Body of pancreas (tissue), 4 donors: Measurements from ENCODE around the gene AFF3. TPM values are rescaled to one million over a fixed set of nuclear protein-coding genes. Genes with fewer than 3 reads are reported as not detected.
A peak's percentile ranks its signal among the peaks of the same experiment; 100 is the strongest.

Experiments used
- ATAC-seq: fragments of 150-250 bp; one replicate; pipeline ENCODE4 v1.9.1; 2016
- DNase-seq, 4 donors: peaks; one replicate each; pipeline ENCODE4 v3.0.0-alpha.2; 2019
- H3K27ac ChIP-seq, 4 donors: fragments of 200-600 bp; sonication (generic); 1 replicate in 3 of 4; 2 replicates in 1 of 4; pipeline versions ENCODE4 v1.5.1 to v1.6.1; 2016 to 2019; ENCODE audit warnings: mild to moderate bottlenecking in 1 of 4, mixed read lengths in 1 of 4, moderate library complexity in 1 of 4
- H3K27me3 ChIP-seq, 2 donors: fragments of 200-600 bp; sonication (generic); one replicate each; pipeline ENCODE4 v1.6.0; 2016; ENCODE audit warnings: mild to moderate bottlenecking in 1 of 2
- H3K36me3 ChIP-seq, 2 donors: fragments of 200-600 bp; sonication (generic); replicated peaks in 1 of 2; 2 replicates each; pipeline ENCODE4 v1.5.1; 2016; ENCODE audit warnings: low read depth in 2 of 2; ENCODE audit not compliant: insufficient read depth in 1 of 2
- H3K4me1 ChIP-seq: fragments of 200-600 bp; sonication (generic); one replicate; pipeline ENCODE4 v1.6.0; 2016
- H3K4me3 ChIP-seq, 2 donors: fragments of 200-600 bp; sonication (generic); 1 replicate in 1 of 2; 2 replicates in 1 of 2; pipeline ENCODE4 v1.5.1; 2016 to 2019
- H3K9me3 ChIP-seq, 3 donors: fragments of 200-600 bp; sonication (generic); 1 replicate in 2 of 3; 2 replicates in 1 of 3; pipeline ENCODE4 v1.5.1; 2016
- CTCF ChIP-seq, 7 experiments: fragments of 450-650 bp in 4 of 7; fragments of 200-600 bp in 3 of 7; sonication (generic) in 3 of 7; IDR thresholded peaks; one replicate each; pipeline ENCODE4 v1.5.1; 2016 to 2019; ENCODE audit warnings: antibody characterized with exemption in 7 of 7
- POLR2A ChIP-seq, 3 donors: fragments of 450-650 bp; IDR thresholded peaks; one replicate each; pipeline ENCODE4 v1.6.1; 2016; ENCODE audit warnings: antibody characterized with exemption in 3 of 3, mild to moderate bottlenecking in 2 of 3
- WGBS, 2 donors: methylation state at CpG; one replicate each; pipeline ENCODE4 v1.1.5; 2017; 5-methylcytosine and 5-hydroxymethylcytosine counted together
- intact Hi-C: fragments of 100-400 bp; cut with DNase I; formaldehyde crosslinking; loops from one replicate; pipeline ENCODE4 v1.15.1; 2023
- total RNA-seq, 2 donors: library from RNA; depleted of rRNA; stranded (reverse); fragments of >200 nt; gene quantifications; one replicate each; pipeline ENCODE4 v1.1.0, GENCODE V29; 2016

Gene AFF3
- total RNA-seq, 2 donors from 2014 or later: 0.52 to 0.99 TPM

GRCh38 chr2:100185516-100185915, 43.1 kb upstream of the AFF3 start:
- 63 to 64% methylated on average over 5 of the region's 5 CpGs for WGBS, 2 donors
- intact Hi-C loops: no loop called here
- no peaks in the 10 kb centered on the region for H3K36me3 ChIP-seq

GRCh38 chr2:100185105-100185504, 42.7 kb upstream of the AFF3 start:
- no peaks in the 10 kb centered on the region for H3K4me1 ChIP-seq
- H3K4me3 ChIP-seq: no peak overlapping the region
- ATAC-seq (no peak), DNase-seq (no peak)
- no peak overlapping the region for H3K27ac ChIP-seq
- H3K36me3 ChIP-seq: no peaks in the 10 kb centered on the region
- TF ChIP-seq POLR2A (IDR thresholded peaks at IDR 0.05) (no peak), CTCF (IDR thresholded peaks at IDR 0.05) (no peak)
- no peaks in the 10 kb centered on the region for H3K9me3 ChIP-seq
- no peaks in the 10 kb centered on the region for H3K27me3 ChIP-seq
- intact Hi-C loops: no loop called here
- 77 to 86% methylated on average over 3 of the region's 3 CpGs for WGBS, 2 donors

More at GRCh38 chr2:100185516-100185915, 43.1 kb upstream of the AFF3 start:
- H3K4me1 ChIP-seq: no peaks in the 10 kb centered on the region
- H3K9me3 ChIP-seq: no peaks in the 10 kb centered on the region
- ATAC-seq (no peak), DNase-seq (no peak)
- H3K27me3 ChIP-seq: no peaks in the 10 kb centered on the region
- TF ChIP-seq POLR2A (IDR thresholded peaks at IDR 0.05): no peak
- TF ChIP-seq CTCF (IDR thresholded peaks at IDR 0.05): no peak
- no peak overlapping the region for H3K4me3 ChIP-seq
- no peak overlapping the region for H3K27ac ChIP-seq

- Histone ChIP-seq H3K9me3 (no peaks in the 10 kb centered on the region), H3K27ac (no peak overlapping the region), H3K4me3 (no peak overlapping the region), H3K4me1 (no peaks in the 10 kb centered on the region), H3K36me3 (no peaks in the 10 kb centered on the region), H3K27me3 (no peaks in the 10 kb centered on the region)
- no peak for TF ChIP-seq CTCF (IDR thresholded peaks at IDR 0.05)
- TF ChIP-seq POLR2A (IDR thresholded peaks at IDR 0.05): no peak
- no peak for ATAC-seq
- no peak for DNase-seq
- intact Hi-C loops: no loop called here
- 61 to 72% methylated on average over 4 of the region's 4 CpGs for WGBS, 2 donors
Measured at GRCh38 chr2:100184055-100184737, 41.8 kb upstream of the AFF3 start.

- Histone ChIP-seq H3K27me3 (no peaks in the 10 kb centered on the region), H3K4me1 (no peaks in the 10 kb centered on the region), H3K36me3 (no peaks in the 10 kb centered on the region), H3K27ac (no peak overlapping the region), H3K4me3 (no peak overlapping the region), H3K9me3 (no peaks in the 10 kb centered on the region)
- ATAC-seq (no peak), DNase-seq (peak in 2 of 4 donors; percentile 24 to 51)
- intact Hi-C loops: no loop called here
- TF ChIP-seq CTCF (IDR thresholded peaks at IDR 0.05): no peak
- no peak for TF ChIP-seq POLR2A (IDR thresholded peaks at IDR 0.05)
- WGBS, 2 donors: 56 to 63% methylated on average over 21 of the region's 21 CpGs
Measured at GRCh38 chr2:100182494-100183361, 40.3 kb upstream of the AFF3 start.
